GM12865 (cell line): Measurements from ENCODE around the gene RAB6B.

Experiments used
- DNase-seq: peaks from one replicate; pipeline ENCODE4 v3.0.0; 2010; ENCODE audit warnings: low read depth
- H3K4me3 ChIP-seq: 2 replicates; pipeline ENCODE4 v1.5.1; 2011; ENCODE audit warnings: mild to moderate bottlenecking, low read depth, low read length, control low read depth
- CTCF ChIP-seq: IDR thresholded peaks from 2 replicates; pipeline ENCODE4 v1.5.1; 2011; ENCODE audit warnings: low read length, control low read depth, low read depth, inconsistent platforms; ENCODE audit not compliant: insufficient read depth; ENCODE audit errors: missing control alignments

Gene RAB6B

GRCh38 chr3:133830071-133830470, 65.6 kb downstream of the RAB6B start:
- TF ChIP-seq CTCF = no peak
- no peak for DNase-seq
- H3K4me3 ChIP-seq = no peak overlapping the region

- TF ChIP-seq CTCF = no peak
- H3K4me3 ChIP-seq = no peak overlapping the region
- DNase-seq = no peak
Observed at GRCh38 chr3:133829310-133829707, 66.4 kb downstream of the RAB6B start.

- no peak for TF ChIP-seq CTCF
- DNase-seq = no peak
- no peak overlapping the region for H3K4me3 ChIP-seq
Observed at GRCh38 chr3:133828576-133829309, 66.9 kb downstream of the RAB6B start.

- H3K4me3 ChIP-seq = no peak overlapping the region
- TF ChIP-seq CTCF = no peak
- DNase-seq = no peak
Observed at GRCh38 chr3:133827684-133828083, 68.0 kb downstream of the RAB6B start.

GRCh38 chr3:133827136-133827535, 68.5 kb downstream of the RAB6B start:
- no peak for TF ChIP-seq CTCF
- no peak overlapping the region for H3K4me3 ChIP-seq
- no peak for DNase-seq

GRCh38 chr3:133825969-133826727, 69.5 kb downstream of the RAB6B start:
- no peak for DNase-seq
- no peak for TF ChIP-seq CTCF
- H3K4me3 ChIP-seq = no peak overlapping the region

- H3K4me3 ChIP-seq = no peak overlapping the region
- no peak for TF ChIP-seq CTCF
- DNase-seq = no peak
Observed at GRCh38 chr3:133824961-133825485, 70.7 kb downstream of the RAB6B start.
